Fibroblast of lung (primary cell): ENCODE measurements around the gene PNPLA7.

Source experiments
- EZH2 ChIP-seq: IDR thresholded peaks from 2 replicates; pipeline ENCODE4 v1.5.1; 2012; ENCODE audit warnings: low read length, control low read depth, mild to moderate bottlenecking; ENCODE audit errors: missing control alignments
- TF ChIP-seq, protein P1 (sequence below), 2 donors: IDR thresholded peaks in 1 of 2; conservative IDR thresholded peaks in 1 of 2; 1 replicate in 1 of 2; 2 replicates in 1 of 2; pipeline ENCODE4 v1.5.1; 2011 to 2012; ENCODE audit warnings: low read length in 2 of 2, control low read depth in 1 of 2, inconsistent platforms in 1 of 2, low read depth in 1 of 2, mild to moderate bottlenecking in 1 of 2

- TF ChIP-seq, protein P1, sequence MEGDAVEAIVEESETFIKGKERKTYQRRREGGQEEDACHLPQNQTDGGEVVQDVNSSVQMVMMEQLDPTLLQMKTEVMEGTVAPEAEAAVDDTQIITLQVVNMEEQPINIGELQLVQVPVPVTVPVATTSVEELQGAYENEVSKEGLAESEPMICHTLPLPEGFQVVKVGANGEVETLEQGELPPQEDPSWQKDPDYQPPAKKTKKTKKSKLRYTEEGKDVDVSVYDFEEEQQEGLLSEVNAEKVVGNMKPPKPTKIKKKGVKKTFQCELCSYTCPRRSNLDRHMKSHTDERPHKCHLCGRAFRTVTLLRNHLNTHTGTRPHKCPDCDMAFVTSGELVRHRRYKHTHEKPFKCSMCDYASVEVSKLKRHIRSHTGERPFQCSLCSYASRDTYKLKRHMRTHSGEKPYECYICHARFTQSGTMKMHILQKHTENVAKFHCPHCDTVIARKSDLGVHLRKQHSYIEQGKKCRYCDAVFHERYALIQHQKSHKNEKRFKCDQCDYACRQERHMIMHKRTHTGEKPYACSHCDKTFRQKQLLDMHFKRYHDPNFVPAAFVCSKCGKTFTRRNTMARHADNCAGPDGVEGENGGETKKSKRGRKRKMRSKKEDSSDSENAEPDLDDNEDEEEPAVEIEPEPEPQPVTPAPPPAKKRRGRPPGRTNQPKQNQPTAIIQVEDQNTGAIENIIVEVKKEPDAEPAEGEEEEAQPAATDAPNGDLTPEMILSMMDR (conservative IDR thresholded peaks at IDR 0.05 in 1 of 2, IDR thresholded peaks at IDR 0.05 in 1 of 2; ENCODE audit: low read depth in 1 of 2, low read length in 2 of 2) = no peak
- TF ChIP-seq EZH2 = no peak
These were observed 20.4 kb upstream of the PNPLA7 start for GRCh38 chr9:137570566-137570965.
